Lower lobe of right lung (tissue), 2 donors: ENCODE data around the gene TOP2B. TPM values are rescaled to one million over a fixed set of nuclear protein-coding genes. Genes with fewer than 3 reads are reported as not detected.
A peak's percentile ranks its signal among the peaks of the same experiment; 100 is the strongest.

Source experiments
- ATAC-seq, 2 donors: fragments of 200-7000 bp; cut with Tn5 transposase; one replicate each; pipeline ENCODE4 v1.9.1; 2020 to 2022; ENCODE audit warnings: mild to moderate bottlenecking in 2 of 2, moderate library complexity in 2 of 2
- DNase-seq: peaks from one replicate; pipeline ENCODE4 v3.0.0-alpha.2; 2020
- H3K27ac ChIP-seq: fragments of 200-600 bp; one replicate; pipeline ENCODE4 v1.8.0; 2022
- H3K27me3 ChIP-seq: fragments of 200-600 bp; one replicate; pipeline ENCODE4 v1.8.0; 2022; ENCODE audit warnings: low read depth
- H3K36me3 ChIP-seq: fragments of 200-600 bp; one replicate; pipeline ENCODE4 v1.8.0; 2022; ENCODE audit warnings: mild to moderate bottlenecking
- H3K4me1 ChIP-seq: fragments of 200-600 bp; one replicate; pipeline ENCODE4 v1.8.0; 2022
- H3K4me3 ChIP-seq: fragments of 200-600 bp; one replicate; pipeline ENCODE4 v1.8.0; 2022; ENCODE audit warnings: mild to moderate bottlenecking
- H3K9me3 ChIP-seq: fragments of 200-600 bp; one replicate; pipeline ENCODE4 v1.8.0; 2022
- CTCF ChIP-seq: fragments of 200-600 bp; IDR thresholded peaks from one replicate; pipeline ENCODE4 v1.8.0; 2022; ENCODE audit warnings: antibody characterized with exemption, mild to moderate bottlenecking
- intact Hi-C: fragments of 100-400 bp; cut with DNase I; formaldehyde crosslinking; loops from one replicate; pipeline ENCODE4 v1.11.0; 2022
- total RNA-seq: library from RNA; stranded (reverse); fragmentation: NEBNext Ultra II Directional; extraction: Animal tissue kit (Norgen Biotek cat#: 25700); gene quantifications from one replicate; pipeline ENCODE4 v1.2.1, GENCODE V29; 2021
- donor health status: DM: no; HTN: yes; CAD: no; lungs with severe emphysema.

Gene TOP2B
- total RNA-seq, 1 donor from 2014 or later: 92.1 TPM

DNA sequence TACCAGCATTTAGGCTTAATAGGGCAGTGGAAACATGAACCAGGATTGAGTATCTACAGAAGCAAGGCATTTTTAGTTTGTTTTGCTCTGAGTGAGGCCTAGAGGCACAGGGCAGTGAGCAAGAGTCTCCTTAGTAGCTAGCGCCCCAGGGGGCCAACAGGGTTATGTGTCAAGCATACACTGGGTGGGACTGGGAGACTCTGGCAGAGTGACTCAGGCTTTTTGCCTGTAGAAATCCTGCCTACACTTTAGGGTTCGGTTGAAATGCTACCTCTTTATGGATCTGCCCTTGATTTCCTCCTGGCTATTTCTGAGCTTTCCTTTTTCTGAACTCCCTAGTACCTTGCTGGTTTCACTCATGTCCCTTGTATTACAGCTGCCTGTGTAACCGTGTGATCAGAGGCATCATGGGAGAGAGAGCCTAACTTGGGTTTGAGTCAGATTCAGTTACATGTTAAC, 72.2 kb downstream of the TOP2B start:
- H3K27ac ChIP-seq: no peak overlapping the region
- no peak overlapping the region for H3K4me3 ChIP-seq
- ATAC-seq (peak; percentile 57 to 60), DNase-seq (no peak)
- H3K4me1 ChIP-seq: peaks cover 23% of the 10 kb centered on the region
- no peaks in the 10 kb centered on the region for H3K27me3 ChIP-seq
- peak; percentile 20 for TF ChIP-seq CTCF
- intact Hi-C loops: loop anchor here (10.0 kb wide), 1 partner anchor 818 kb away; no protein-coding TSS in a partner anchor
- no peaks in the 10 kb centered on the region for H3K9me3 ChIP-seq
- H3K36me3 ChIP-seq: peaks cover 16% of the 10 kb centered on the region

- no peak for TF ChIP-seq CTCF
- H3K27me3 ChIP-seq: no peaks in the 10 kb centered on the region
- H3K4me3 ChIP-seq: no peak overlapping the region
- H3K9me3 ChIP-seq: no peaks in the 10 kb centered on the region
- no peak for ATAC-seq
- no peak for DNase-seq
- no peaks in the 10 kb centered on the region for H3K36me3 ChIP-seq
- intact Hi-C loops: loop anchor here (10.0 kb wide), 1 partner anchor 815 kb away; no protein-coding TSS in a partner anchor
- H3K27ac ChIP-seq: no peak overlapping the region
- peaks cover 23% of the 10 kb centered on the region for H3K4me1 ChIP-seq
Observed at GRCh38 chr3:25589783-25590258, 74.9 kb downstream of the TOP2B start.

GRCh38 chr3:25589104-25589782, 75.5 kb downstream of the TOP2B start:
- no peaks in the 10 kb centered on the region for H3K36me3 ChIP-seq
- H3K4me1 ChIP-seq: peaks cover 19% of the 10 kb centered on the region
- no peak overlapping the region for H3K27ac ChIP-seq
- H3K4me3 ChIP-seq: no peak overlapping the region
- no peak for DNase-seq
- H3K9me3 ChIP-seq: no peaks in the 10 kb centered on the region
- intact Hi-C loops: no loop called here
- no peak for ATAC-seq
- no peak for TF ChIP-seq CTCF
- H3K27me3 ChIP-seq: no peaks in the 10 kb centered on the region

- H3K4me1 ChIP-seq: peaks cover 13% of the 10 kb centered on the region
- H3K27me3 ChIP-seq: no peaks in the 10 kb centered on the region
- ATAC-seq: no peak
- intact Hi-C loops: no loop called here
- no peaks in the 10 kb centered on the region for H3K36me3 ChIP-seq
- no peak overlapping the region for H3K4me3 ChIP-seq
- no peaks in the 10 kb centered on the region for H3K9me3 ChIP-seq
- no peak for TF ChIP-seq CTCF
- DNase-seq: no peak
- H3K27ac ChIP-seq: no peak overlapping the region
Observed at GRCh38 chr3:25588441-25589103, 76.1 kb downstream of the TOP2B start.

- ATAC-seq (no peak), DNase-seq (no peak)
- Histone ChIP-seq H3K36me3 (no peaks in the 10 kb centered on the region), H3K9me3 (no peaks in the 10 kb centered on the region), H3K4me1 (peaks cover 7% of the 10 kb centered on the region), H3K27me3 (no peaks in the 10 kb centered on the region), H3K4me3 (no peak overlapping the region), H3K27ac (no peak overlapping the region)
- intact Hi-C loops: no loop called here
- TF ChIP-seq CTCF: no peak
Observed at GRCh38 chr3:25587975-25588374, 76.7 kb downstream of the TOP2B start.
